Measurements from ENCODE around the gene TPCN2. TPM values are rescaled to one million over a fixed set of nuclear protein-coding genes. Genes with fewer than 3 reads are reported as not detected.
"Not testable (repeated sequence)": the region's sequence is repeated elsewhere in the genome, so short reads cannot be mapped to it uniquely, and the experiment has no call there.

Gene TPCN2
- polyA plus RNA-seq (ENCODE audit: insufficient read depth in 1 of 5, insufficient read length in 5 of 5, low replicate concordance in 1 of 5) = 10 to 100 TPM in 4 of 5 donors, 1 to 10 TPM in 1; 9.2 to 15.1 (median 13.8) TPM
- long read RNA-seq, donor 1, partial matches to known transcripts = 6 of 7 reads
- long read RNA-seq, donor 1, other reads (novel, unspliced or antisense) = 0 of 7 reads
- long read RNA-seq, donor 2, partial matches to known transcripts = 0 of 1 reads
- long read RNA-seq, donor 2, other reads (novel, unspliced or antisense) = 0 of 1 reads
- long read RNA-seq, donor 3, partial matches to known transcripts = 0 of 1 reads
- long read RNA-seq, donor 3, other reads (novel, unspliced or antisense) = 0 of 1 reads
- long read RNA-seq, donor 4 = 0 reads
- long read RNA-seq, donor 5, partial matches to known transcripts = 0 of 1 reads
- long read RNA-seq, donor 5, other reads (novel, unspliced or antisense) = 0 of 1 reads
- long read RNA-seq, donor 6 = 0 reads
- long read RNA-seq, donor 7 = 0 reads
- long read RNA-seq, donor 8 = 0 reads

DNA sequence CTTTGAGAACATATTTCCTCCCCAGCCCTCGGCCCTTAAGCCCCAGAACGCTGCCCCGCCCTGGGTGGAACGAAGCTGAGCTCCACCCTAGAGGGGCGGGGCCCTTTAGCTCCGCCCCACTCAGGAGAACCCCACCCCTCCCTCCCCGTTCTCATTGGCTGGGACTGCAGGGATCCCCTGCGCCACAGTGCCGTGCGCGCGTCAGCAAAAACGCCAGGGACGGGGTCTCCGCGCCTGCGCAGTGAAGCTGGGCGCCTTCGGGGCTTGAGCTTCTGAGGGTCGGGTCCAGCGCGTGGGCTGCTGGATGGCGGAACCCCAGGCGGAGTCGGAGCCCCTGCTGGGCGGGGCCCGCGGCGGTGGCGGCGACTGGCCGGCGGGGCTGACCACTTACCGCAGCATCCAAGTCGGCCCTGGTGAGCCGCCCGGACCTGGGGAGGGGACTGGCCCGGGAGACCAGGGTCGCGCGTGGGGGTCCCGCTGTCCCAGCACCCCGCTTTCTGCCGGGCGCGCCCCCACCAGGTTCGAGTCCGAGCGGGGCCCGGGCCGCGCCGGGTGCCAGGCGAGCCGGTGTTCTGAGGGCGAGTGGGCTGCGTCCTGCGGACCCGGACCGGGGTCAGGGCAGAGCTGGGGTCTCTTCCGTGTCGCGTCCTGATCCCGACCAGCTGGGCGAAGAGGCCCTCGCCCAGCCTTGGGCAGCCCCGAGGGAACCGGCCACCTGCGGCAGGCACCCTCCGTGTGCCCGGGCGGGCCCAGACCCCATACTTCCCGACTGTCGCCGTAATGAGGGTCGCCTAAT lies at the start of gene TPCN2:
TSS of gene TPCN2 (plus strand) at position 239 of the 796 bp plus-strand sequence. CDS start at position 305, 66 bp downstream.
- peak; percentile 97 to 98 for DNase-seq

DNA sequence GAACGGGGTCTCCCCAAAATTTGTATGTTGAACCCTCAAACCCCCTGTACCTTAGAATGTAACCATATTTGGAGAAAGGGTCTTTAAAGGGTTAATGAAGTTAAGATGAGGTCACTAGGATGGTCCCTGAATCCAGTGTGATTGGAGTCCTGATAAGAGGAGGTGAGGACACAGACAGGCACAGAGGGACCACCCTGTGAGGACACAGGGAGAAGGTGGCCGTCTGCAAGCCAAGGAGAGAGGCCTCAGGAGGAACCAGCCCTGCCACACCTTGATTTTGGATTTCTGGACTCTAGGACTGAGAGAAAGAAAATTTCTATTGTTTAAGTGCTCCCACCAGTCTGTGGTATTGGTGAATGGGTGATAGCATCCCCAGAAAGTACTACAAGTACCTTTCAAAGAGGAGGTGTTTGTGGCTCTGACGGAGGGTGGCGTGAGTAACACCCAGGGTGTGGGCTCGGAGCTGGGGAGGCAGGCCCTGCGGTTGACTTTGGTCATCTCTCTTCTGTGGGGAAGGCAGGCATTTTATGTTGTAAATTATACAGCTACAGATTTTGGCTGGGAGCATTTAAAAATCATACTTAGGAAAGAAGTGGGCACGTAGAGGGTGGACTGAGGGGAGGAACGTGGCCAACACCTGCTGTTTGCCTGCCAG lies 49.5 kb upstream of the TPCN2 start:
- DNase-seq = no peak

DNA sequence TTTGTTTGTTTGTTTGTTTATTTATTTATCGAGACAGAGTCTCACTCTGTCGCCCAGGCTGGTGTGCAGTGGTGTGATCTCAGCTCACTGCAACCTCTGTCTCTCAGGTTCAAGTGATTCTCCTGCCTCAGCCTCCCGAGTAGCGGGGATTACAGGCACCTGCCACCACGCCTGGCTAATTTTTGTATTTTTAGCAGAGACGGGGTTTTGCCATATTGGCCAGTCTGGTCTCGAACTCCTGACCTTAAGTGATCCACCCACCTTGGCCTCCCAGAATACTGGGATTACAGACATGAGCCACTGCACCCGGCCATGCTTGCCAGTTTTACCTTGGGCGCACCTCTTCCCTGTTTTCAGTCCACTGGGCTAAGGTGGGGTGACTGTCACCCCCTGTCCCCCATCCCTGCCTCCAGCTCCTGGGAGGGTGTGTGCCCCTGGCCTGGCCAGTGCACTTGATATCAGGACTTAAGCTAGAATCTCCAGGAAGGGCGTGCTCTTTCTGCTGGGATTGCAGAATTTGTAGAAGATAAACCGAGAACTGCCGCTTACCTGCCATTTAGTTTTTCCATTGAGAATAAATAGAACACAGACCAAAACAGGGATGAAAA lies 48.9 kb upstream of the TPCN2 start:
- DNase-seq = not testable (repeated sequence)

DNA sequence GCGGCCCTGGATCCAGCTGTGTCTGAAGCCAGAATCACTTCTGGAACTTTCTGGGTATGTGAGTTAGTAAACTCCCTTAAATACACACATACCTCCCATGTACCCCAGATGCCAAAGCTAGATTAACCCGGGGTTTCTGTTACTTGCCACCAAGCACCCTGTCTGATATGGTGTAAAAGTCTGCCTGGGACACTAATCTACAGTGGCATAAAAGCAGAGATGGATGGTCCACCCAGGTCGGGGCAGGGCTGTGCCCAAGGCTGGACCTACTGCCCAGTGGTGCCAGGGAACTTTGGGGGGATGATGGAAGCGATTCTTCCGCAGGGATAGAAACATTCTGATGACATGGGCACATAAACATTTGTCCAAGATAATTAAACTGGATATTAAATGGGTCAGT lies 48.3 kb upstream of the TPCN2 start:
- DNase-seq = no peak

DNA sequence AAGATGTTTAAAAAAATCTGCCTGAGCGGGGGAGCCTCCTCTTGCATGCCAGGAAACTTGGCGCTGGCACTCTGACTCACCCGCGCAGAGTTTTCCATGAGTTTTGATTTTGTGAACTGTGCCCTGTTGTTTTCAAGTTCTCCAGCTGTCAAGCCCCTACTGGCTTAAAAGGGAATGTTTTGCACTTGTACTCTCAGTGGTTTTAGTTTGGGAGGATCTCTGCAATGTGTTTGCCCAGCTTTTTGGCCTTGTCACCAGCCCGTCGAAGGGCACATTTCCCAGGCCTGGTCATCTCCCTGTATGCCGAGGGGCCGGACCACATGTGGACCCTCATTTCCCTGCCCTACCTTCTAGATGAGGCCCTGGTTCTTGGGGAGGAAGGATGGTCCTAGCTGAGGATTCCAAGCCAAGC lies 47.9 kb upstream of the TPCN2 start:
- peak in 1 of 2 donors; percentile 53 for DNase-seq

DNA sequence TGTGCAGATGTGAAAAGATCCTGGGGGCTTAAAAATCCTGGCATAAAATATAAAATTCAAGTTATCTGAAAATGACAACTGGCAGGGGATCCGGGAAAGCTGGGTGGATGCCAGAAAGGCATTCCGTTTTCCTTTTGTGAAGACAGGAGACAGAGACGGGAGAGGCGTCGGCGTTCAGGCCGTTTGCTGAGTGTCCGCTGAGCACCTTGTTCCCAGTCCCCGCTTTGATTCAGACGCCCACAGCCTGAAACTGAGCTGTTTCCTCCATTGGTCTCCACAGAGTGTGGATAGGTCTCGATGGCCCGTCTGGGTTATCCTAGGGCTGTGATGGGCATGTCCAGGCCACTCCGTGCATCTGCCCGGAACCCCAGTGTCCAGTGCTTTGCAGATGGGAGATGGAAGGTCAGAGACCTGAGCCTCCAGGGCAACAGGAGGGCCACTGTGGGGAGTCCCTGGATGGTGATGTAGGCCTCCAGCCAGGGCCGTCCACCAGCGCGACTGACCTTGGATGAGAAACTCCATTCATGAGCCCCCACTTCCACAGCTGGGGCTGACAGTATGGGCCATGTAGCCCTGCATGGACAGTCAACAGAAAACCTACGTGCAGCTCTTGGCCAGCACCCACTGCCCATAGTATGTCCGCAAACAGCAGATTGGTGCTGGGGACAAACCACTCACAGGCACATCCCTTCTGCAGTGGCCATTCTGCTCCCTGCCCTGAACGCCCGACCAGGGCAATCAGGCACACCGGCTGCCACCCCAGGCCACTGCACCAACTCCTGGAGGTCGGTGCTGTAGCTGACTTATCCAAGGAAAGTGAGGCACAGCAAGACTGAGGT lies 47.3 kb upstream of the TPCN2 start:
- DNase-seq = no peak

DNA sequence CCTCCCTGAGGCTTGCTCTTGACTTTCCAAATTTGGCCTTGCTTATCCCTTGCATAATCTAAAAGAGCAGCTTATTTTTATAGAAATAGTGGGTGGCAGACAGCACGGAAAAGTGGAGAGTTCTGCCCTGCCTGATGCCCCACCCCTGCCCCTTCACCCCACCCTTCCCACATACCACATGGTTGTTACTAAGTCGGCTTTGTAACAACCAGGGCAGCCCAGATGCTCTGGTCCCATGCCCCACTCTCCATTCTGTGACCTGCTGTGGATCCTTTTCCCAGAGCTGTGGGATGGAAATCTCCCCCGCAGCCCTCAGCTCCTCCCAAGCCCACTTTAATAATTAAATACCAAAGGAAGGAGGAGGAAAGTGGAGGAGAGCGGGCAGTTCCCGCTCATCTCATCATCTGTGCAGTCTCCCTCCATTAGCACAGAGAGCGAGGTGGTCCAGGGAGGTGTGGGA lies 46.6 kb upstream of the TPCN2 start:
- DNase-seq = no peak

DNA sequence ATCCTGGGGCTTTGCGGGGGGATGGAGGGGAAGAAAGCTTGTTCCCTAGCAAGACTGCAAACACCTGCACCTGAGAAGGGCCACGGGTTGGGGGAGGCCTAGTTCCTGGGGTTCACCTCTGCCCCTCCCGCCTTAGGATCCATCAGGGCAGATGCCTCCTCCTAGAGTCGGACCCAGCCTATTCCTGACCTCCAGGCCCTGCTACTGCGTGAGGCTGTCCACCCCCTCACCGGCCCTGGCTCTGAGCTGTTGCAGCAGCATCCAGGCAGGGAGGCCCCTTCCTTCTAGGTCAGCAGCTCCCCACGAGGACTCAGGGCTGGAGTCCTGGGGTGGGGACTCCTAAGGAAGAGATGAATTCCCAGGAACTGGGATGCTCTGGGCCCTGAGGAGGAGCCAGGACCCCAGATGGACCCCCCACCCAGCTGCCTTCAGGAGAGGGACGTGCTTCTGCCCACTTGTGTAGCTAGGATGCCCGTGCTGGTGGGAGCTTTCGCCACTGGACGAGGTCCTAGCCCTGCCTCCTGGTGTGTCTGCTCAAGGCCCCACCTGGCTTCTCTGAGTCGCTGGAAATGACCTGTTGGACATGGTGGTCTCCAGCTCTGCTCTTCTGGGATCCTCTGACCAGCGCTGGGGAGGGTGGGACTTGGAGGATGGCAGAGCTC lies 46.0 kb upstream of the TPCN2 start:
- DNase-seq = no peak

DNA sequence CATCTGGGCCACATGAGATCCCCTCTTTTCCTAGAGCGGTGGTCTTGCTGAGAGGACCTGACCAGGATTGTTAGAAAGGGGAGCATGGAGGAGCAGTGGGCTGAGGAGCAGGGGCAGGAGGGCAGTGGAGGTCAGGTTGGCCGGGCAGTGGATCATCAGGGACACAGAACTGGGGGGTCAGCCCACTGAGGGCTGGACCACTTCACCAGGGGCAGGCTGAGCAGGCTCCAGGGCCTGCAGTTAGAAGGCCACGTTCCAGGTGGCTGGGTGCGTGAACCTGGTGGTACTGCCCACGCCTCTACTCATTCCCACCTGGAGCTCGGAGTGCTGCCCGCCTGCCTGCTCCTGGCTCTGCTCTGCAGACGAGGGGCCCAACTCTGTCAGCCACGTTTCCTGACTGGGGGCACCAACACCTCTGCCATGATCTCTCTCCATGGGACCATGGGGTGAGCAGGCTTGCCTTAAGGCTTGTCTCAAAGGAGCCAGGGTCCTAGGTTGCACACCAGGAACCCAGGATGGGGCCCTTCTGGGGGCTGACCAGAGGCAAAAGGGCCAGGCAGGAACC lies 45.3 kb upstream of the TPCN2 start:
- DNase-seq = no peak

DNA sequence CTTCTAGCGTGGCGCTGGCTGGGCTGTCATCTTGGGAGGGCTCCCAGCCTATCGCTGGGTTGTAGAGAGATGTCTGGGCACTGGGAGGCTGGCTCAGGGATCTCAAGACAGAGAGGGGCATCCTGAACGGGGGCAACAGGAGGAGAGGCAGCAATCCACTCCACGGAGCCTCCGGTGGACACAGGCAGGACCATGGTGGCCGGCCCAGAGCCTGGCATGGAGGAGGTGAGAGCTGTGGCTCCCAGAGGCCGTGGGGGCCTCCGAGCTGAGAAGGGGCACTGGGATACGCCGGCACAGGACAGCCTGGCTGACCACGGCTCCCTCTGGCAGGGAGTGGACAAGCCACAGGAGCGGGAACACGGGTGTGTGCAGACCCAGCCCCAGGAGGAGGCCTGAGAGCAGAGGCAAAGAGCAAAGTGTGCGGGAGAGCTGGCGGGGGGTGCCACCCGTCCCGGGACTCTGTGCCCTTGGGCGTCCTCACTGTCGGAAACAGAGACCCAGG lies 44.8 kb upstream of the TPCN2 start:
- no peak for DNase-seq

DNA sequence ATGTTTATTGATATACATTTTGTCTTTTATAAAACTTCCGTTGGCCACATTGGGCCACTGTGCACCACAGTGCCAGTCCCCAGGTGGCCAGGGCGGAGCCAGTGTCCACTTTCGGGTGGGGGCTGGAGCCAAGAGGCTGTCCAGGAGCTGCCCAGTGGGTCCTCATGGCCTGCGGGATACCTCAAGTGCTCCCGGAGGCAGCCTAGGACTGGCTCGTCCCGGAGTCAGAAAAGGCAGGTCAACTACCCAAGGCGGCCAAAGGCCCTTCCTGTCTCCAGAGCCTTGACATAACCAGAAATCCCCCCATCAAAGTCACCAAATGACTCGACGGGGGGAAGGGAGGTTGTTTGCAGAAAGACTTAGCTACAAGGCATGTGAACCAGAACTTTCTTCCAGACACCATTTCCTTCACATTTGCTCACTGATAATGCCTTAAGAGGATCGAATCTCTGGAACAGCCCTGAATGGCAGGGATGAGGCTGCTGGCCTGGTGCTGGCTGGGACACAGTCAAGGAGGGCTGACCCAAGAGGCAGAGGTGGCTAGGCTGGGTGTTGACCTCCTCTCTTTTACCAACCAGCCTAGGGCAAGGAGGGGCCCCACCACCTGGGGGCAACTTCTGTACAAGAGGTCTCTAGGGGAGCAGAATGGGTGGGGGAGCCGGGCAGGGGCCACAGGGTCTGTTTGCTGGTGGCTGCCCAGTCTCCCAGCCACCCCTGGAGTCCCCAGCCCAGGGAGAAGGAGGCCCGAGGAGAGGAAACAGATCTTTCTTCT lies 44.1 kb upstream of the TPCN2 start:
- DNase-seq = no peak

DNA sequence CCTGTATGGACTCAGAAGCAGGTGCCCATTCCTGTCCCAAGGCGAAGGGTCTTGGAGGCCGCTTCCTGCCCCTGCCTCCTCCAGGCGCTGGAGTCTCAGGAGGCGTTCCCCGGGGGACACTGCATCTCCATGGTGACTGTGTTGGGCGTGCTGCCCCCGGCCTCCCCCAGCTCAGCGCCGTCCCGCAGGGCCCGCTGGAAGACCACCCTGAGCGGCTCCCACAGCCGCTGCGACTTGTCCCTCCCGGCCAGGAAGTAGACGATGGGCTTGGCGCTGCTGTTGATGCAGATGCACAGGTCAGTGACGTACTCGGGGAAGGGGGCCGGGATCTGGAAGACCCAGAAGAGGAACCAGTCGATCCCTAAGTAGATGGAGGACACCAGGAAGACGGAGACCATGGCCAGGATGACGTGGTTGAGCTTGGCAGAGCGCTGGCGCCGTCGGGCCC lies 43.5 kb upstream of the TPCN2 start:
- DNase-seq = no peak

DNA sequence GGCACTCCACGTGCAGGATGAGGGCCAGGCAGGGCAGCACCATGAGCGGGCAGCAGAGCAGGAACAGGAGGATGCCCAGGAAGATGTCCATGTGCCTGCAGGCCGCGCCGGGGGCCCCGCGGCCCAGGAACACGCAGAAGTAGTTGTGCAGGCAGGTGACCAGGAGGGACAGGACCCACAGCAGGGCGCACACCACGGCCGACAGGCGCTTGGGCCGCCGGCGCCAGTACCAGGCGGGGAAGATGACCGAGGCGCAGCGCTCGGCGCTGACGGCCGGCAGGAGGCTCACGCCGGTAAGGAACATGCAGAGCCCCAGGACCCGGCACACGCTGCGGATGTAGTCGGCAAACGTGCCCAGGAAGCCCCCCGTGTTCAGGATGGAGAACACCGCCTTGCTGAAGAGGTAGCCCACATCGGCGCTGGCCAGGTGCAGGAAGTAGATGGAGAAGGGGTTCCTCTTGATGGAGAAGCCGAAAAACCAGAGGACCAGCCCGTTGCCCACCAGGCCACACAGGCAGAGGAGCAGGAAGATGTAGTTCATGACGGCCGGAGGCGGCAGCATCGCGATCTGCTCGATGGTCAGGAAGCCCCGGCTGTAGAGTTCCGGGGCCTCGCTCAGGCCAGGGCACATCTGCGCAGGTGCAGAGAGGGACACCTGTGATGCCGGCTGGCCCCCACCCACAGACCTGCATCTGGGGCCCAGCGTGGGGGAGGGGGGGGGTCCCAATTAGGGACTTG lies 42.9 kb upstream of the TPCN2 start:
- no peak for DNase-seq

DNA sequence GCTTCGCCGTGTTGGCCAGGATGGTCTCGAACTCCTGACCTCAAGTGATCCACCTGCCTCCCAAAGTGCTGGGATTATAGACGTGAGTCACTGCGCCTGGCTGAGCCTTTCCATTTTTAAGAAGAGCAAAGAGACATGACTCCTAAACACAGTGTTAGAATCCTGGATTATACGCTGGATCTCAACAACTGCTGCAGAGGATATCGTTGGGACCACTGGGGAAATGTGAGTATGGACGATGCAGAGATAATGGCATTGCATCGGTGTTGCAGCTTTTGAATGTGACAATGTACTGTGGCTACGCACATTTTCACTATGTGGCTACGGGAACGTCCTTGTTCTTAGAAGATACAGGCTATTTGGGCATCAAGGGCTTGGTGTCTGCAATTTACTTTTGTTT lies 41.9 kb upstream of the TPCN2 start:
- DNase-seq = no peak

DNA sequence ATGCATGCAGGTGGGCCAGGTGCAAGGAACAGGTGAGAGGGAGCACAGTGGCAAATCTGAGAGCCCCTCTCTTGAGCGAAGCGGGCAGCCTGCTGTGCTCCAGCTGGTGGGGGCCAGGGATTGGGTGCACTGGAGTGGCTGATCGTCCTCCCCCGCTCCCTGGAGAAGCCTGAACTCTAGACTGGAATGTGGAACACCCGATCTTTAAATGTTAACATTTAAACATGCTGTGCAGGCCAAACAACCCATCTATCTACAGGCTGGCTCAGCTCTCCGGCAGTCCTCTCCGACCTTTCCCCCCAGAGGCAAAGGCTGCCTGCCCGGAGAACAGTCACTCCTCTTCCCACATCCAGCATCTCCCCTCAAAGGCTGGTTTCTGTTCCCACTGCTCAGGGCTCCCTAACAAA lies 40.8 kb upstream of the TPCN2 start:
- DNase-seq = no peak

DNA sequence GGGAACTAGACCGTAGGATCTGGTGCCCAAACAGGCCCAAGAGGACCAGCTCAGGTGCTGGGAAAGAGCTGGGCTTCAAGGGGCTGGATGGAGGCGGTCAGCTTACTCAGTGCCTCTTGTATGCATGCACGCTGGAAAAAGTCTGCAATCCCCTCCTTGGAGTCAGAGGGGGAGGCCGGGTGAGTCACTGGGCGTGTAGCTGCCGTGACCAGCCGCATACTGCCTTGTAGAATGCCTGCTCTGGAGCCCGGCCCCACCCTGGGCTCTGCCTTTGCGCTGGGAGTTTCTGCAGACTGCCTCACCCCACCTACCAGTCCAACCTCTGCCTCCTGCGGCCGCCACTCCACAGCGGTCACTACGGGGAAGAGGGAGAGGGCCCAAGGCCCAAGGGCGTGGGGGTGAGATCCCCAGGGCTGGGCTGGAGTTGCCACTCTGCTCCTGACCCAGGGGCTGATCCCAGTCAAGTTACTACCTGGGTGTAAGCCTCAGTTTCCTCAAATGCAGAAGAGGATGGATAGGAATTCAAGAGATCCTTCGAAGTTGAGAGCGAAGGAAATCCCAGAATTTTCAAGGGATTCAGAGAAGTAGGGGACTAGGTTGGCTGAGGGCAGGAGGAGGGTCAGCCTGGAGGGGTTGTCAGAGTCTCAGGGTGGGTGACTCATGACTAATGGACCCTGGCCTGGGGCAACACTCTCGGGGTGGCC lies 39.8 kb upstream of the TPCN2 start:
- DNase-seq = no peak

All from right lung (tissue), 10 donors.